Measurements from ENCODE around the gene RARA.
"Not testable (repeated sequence)": the region's sequence is repeated elsewhere in the genome, so short reads cannot be mapped to it uniquely, and the experiment has no call there.

Gene RARA

DNA sequence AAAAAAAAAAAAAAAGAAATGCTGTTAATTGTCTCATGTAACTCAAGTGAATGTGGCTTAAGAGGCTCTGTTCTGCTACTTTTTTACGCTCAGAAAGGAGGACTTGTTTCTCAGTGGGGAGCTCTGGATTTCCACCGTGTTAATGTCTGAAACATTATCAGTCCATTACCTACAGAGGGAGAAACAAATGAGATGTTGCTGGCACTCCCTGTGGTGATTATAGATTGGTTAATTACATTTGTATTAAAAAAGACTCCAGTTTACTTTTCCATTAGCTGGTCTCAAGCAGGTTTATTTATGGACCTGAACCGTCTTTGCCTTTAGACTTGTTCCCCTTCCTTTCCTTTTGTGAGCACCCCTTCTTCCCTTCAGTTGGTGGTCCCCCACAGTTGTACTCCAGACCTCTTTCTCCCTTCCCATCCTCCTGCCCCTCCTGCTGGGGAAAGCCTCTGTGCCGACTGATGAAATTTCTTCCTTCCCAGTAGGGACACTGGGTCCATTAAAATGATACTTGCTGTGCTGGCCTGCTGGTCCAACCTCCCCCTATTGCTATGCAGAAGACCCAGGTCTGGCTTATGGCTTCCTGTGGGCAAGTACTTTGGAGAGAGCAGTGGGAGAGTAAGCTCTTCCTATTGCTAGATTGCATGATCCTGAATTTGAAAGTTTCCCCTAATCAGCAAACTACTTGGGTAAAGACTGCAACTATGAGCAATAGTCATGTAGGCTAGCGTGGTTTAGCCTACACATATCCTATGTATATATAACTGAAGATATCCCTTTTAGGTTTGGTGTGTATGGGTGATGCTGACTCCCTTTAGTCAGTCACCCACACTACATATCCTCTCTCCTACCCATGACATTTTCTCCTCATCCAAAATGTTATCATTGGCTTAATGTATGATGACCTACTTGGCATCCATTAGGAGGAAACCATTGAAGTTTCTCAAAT, 13.2 kb upstream of the RARA start:
- DNase-seq = no peak
- in situ Hi-C loops (cut with HindIII; ENCODE audit: low pct_ligation_motif_present, low pct_unique_long_range_greater_than_20kb, low sequenced_read_pairs) = no loop called here

GRCh38 chr17:40297511-40297910, 11.5 kb upstream of the RARA start:
- no peak for DNase-seq
- in situ Hi-C loops (cut with HindIII; ENCODE audit: low pct_ligation_motif_present, low pct_unique_long_range_greater_than_20kb, low sequenced_read_pairs) = no loop called here

- no peak for DNase-seq
- in situ Hi-C loops (cut with HindIII; ENCODE audit: low pct_ligation_motif_present, low pct_unique_long_range_greater_than_20kb, low sequenced_read_pairs) = no loop called here
Measured at GRCh38 chr17:40298726-40299125, 10.3 kb upstream of the RARA start.

GRCh38 chr17:40299159-40299757, 9.7 kb upstream of the RARA start:
- DNase-seq; in situ Hi-C loops (cut with HindIII; ENCODE audit: low pct_ligation_motif_present, low pct_unique_long_range_greater_than_20kb, low sequenced_read_pairs): not testable (repeated sequence)

- in situ Hi-C loops (cut with HindIII; ENCODE audit: low pct_ligation_motif_present, low pct_unique_long_range_greater_than_20kb, low sequenced_read_pairs) = loop anchor here (5.0 to 25.0 kb wide), 2 partner anchors 61 to 236 kb away; partner anchors contain the start of gene GJD3
- DNase-seq = peak; percentile 33
Measured at GRCh38 chr17:40301315-40301714, 7.7 kb upstream of the RARA start.

GRCh38 chr17:40303009-40303657, 5.8 kb upstream of the RARA start:
- peak; percentile 64 for DNase-seq
- in situ Hi-C loops (cut with HindIII; ENCODE audit: low pct_ligation_motif_present, low pct_unique_long_range_greater_than_20kb, low sequenced_read_pairs) = loop anchor here (5.0 to 25.0 kb wide), 2 partner anchors 59 to 234 kb away; partner anchors contain the start of gene GJD3

DNA sequence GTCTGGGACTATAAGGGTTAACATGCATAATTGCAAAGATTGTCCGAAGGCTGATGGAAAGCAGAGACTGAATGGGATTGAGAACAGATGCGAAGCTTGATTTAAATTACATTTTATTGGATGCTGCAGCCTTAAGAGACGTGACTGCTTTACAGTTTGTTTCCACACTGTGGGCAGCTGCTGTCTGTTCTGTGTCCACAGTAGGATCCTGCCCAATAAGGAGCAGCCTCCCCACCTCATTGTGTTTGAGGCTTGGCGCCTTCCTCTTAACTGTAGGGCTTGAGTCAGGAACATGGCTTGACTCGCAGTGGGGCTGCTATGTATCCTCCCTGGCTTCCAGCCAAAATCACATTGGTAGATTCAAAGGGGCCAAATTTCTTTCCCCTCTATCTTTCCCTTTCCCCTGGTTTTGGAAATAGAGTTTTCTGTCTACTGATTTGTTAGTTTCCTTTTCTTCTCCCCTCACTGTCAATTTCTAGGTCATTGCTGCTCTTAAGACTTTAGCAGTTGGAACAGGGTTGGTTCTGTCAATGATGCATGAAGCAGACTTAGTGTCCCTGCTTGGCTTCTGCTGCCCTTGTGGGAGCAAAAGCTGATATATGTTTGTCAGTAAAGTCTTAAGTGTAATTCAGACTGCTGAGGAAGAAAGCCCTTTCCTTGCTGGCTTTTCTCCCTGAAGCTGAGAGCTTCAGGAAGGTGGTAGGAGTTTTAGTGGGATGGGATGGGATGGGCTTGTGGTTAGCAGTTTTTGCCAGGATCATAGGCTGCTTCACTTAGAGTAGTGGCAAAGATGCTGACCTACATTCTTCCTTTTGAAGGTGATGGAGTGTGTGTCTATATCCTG, 5.0 kb upstream of the RARA start:
- DNase-seq = no peak
- in situ Hi-C loops (cut with HindIII; ENCODE audit: low pct_ligation_motif_present, low pct_unique_long_range_greater_than_20kb, low sequenced_read_pairs) = loop anchor here (5.0 to 25.0 kb wide), 2 partner anchors 58 to 233 kb away; partner anchors contain the start of gene GJD3

DNA sequence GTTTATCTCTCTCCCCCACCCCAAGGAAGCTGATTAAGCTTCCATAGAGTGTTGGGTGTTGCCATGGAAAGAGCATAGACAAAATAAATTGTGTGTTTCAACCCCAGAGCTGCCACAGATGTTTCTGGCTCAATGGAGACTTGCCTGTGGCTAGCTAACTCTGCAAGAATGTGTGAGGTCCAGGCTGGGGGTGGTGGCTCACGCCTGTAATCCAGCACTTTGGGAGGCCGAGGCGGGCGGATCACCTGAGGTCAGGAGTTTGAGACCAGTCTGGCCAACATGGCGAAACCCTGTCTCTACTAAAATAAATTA, 4.5 kb upstream of the RARA start:
- in situ Hi-C loops (cut with HindIII; ENCODE audit: low pct_ligation_motif_present, low pct_unique_long_range_greater_than_20kb, low sequenced_read_pairs) = loop anchor here (5.0 to 25.0 kb wide), 2 partner anchors 58 to 233 kb away; partner anchors contain the start of gene GJD3
- not testable (repeated sequence) for DNase-seq

DNA sequence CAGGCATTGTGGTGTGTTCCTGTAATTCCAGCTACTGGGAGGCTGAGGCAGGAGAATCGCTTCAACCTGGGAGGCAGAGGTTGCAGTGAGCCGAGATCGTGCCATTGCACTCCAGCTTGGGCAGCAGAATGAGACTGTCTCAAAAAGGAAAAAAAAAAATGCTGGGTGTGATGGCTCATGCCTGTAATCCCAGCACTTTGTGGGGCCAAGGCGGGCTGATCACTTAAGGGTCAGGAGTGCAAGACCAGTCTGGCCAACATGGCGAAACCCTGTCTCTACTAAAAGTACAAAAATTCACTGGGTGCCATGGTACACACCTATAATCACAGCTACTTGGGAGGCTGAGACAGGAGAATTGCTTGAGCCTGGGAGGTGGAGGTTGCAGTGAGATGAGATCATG, 4.1 kb upstream of the RARA start:
- not testable (repeated sequence) for DNase-seq
- in situ Hi-C loops (cut with HindIII; ENCODE audit: low pct_ligation_motif_present, low pct_unique_long_range_greater_than_20kb, low sequenced_read_pairs) = loop anchor here (5.0 to 25.0 kb wide), 2 partner anchors 57 to 232 kb away; partner anchors contain the start of gene GJD3

DNA sequence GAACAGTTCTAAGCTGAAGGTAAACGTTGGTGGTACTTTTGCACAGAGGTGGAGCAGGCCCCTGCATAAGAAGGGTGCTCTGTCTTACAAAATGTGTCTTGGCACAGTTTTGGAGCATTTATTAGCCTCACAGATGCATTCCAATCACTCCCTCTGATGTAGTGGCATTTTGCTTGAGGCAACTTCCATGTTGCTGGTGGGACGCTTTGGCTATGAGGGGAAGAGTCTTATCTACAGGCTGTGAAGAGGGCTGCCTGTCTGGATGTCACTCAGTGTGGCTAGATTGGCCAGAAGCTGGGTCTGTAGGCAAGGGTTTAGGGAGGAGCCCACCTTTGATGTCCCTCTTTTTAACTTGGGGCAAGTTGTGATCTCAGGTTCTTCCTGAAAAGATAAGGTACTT, 2.6 kb upstream of the RARA start:
- in situ Hi-C loops (cut with HindIII; ENCODE audit: low pct_ligation_motif_present, low pct_unique_long_range_greater_than_20kb, low sequenced_read_pairs) = loop anchor here (25.0 kb wide), 1 partner anchor 231 kb away; no protein-coding TSS in a partner anchor
- DNase-seq = no peak

DNA sequence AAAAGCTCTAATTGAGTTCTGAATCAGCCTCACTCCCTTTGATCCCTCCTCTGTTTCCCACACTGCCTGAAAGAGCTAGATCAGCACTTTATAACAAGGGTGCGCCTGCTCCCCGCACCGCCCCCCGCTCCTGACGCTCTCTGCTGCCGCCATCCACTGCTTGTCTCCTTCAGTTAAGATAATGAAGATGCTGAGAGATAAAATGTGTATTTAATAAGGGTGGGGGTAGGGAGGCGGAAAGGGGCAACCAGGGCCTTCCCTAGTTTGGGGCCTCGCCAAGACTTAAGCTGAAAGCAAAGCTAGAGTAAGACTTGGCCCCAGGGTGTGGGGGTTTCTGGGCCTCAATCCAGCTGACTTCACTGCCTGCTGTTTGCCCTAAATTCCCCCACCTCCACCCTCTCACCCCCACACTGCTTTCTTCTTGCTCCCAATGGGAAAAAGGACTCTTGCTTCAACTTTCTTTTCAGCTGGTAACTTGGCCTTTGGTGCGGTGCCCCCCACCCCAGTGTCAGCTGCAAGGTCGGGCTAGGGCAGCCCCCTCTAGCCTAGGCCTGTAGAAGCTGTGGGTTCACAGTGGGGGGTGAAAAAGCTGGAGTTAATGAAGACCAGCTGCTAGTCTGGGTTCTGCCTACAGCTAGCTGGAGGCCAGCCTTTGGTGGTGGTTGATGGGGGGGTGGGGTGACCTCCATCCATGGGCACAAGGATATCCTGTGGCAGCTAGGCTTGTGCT, 1.8 kb upstream of the RARA start:
- no peak for DNase-seq
- in situ Hi-C loops (cut with HindIII; ENCODE audit: low pct_ligation_motif_present, low pct_unique_long_range_greater_than_20kb, low sequenced_read_pairs) = loop anchor here (25.0 kb wide), 1 partner anchor 230 kb away; no protein-coding TSS in a partner anchor

- no peak for DNase-seq
- in situ Hi-C loops (cut with HindIII; ENCODE audit: low pct_ligation_motif_present, low pct_unique_long_range_greater_than_20kb, low sequenced_read_pairs) = loop anchor here (25.0 kb wide), 1 partner anchor 230 kb away; no protein-coding TSS in a partner anchor
Measured at GRCh38 chr17:40307740-40308239, 1.2 kb upstream of the RARA start.

GRCh38 chr17:40309949-40310510, 1.1 kb downstream of the RARA start:
- no peak for DNase-seq
- in situ Hi-C loops (cut with HindIII; ENCODE audit: low pct_ligation_motif_present, low pct_unique_long_range_greater_than_20kb, low sequenced_read_pairs) = loop anchor here (25.0 kb wide), 1 partner anchor 227 kb away; no protein-coding TSS in a partner anchor

GRCh38 chr17:40310882-40311391, 2.0 kb downstream of the RARA start:
- in situ Hi-C loops (cut with HindIII; ENCODE audit: low pct_ligation_motif_present, low pct_unique_long_range_greater_than_20kb, low sequenced_read_pairs) = loop anchor here (25.0 kb wide), 1 partner anchor 226 kb away; no protein-coding TSS in a partner anchor
- DNase-seq = no peak

GRCh38 chr17:40311575-40311974, 2.6 kb downstream of the RARA start:
- in situ Hi-C loops (cut with HindIII; ENCODE audit: low pct_ligation_motif_present, low pct_unique_long_range_greater_than_20kb, low sequenced_read_pairs) = loop anchor here (25.0 kb wide), 1 partner anchor 226 kb away; no protein-coding TSS in a partner anchor
- peak; percentile 53 for DNase-seq

- in situ Hi-C loops (cut with HindIII; ENCODE audit: low pct_ligation_motif_present, low pct_unique_long_range_greater_than_20kb, low sequenced_read_pairs) = loop anchor here (25.0 kb wide), 1 partner anchor 225 kb away; no protein-coding TSS in a partner anchor
- peak; percentile 72 for DNase-seq
Measured at GRCh38 chr17:40312131-40312731, 3.3 kb downstream of the RARA start.
